NCI-H510A (cell line): ENCODE measurements around the gene IL18R1.

Experiments
- DNase-seq: peaks from one replicate; lab custom pipeline; 2025; lab: John Stamatoyannopoulos, UW

The IL18R1 gene

GRCh38 chr2:102433973-102434654 is 78.5 kb downstream of the IL18R1 start:
- no peak for DNase-seq

- DNase-seq = no peak
These were observed 79.2 kb downstream of the IL18R1 start for GRCh38 chr2:102434655-102435381.

GRCh38 chr2:102435741-102436140 is 80.1 kb downstream of the IL18R1 start:
- DNase-seq = no peak

GRCh38 chr2:102436323-102436722 is 80.7 kb downstream of the IL18R1 start:
- DNase-seq = no peak

- no peak for DNase-seq
These were observed 81.5 kb downstream of the IL18R1 start for GRCh38 chr2:102437122-102437521.

GRCh38 chr2:102438111-102438510 is 82.5 kb downstream of the IL18R1 start:
- DNase-seq = no peak

- no peak for DNase-seq
These were observed 83.0 kb downstream of the IL18R1 start for GRCh38 chr2:102438578-102438977.

- no peak for DNase-seq
These were observed 83.6 kb downstream of the IL18R1 start for GRCh38 chr2:102439065-102439695.

- no peak for DNase-seq
These were observed 87.6 kb downstream of the IL18R1 start for GRCh38 chr2:102442967-102443828.

- DNase-seq = no peak
These were observed 88.6 kb downstream of the IL18R1 start for GRCh38 chr2:102444233-102444632.

- no peak for DNase-seq
These were observed 91.3 kb downstream of the IL18R1 start for GRCh38 chr2:102446936-102447335.
